OCI-M2 (cell line): ENCODE results near the gene PDE4B.

Source experiments
- DNase-seq: peaks from one replicate; lab custom pipeline; 2025; ENCODE audit not compliant: unreplicated experiment; lab: John Stamatoyannopoulos, UW

Gene PDE4B

DNA sequence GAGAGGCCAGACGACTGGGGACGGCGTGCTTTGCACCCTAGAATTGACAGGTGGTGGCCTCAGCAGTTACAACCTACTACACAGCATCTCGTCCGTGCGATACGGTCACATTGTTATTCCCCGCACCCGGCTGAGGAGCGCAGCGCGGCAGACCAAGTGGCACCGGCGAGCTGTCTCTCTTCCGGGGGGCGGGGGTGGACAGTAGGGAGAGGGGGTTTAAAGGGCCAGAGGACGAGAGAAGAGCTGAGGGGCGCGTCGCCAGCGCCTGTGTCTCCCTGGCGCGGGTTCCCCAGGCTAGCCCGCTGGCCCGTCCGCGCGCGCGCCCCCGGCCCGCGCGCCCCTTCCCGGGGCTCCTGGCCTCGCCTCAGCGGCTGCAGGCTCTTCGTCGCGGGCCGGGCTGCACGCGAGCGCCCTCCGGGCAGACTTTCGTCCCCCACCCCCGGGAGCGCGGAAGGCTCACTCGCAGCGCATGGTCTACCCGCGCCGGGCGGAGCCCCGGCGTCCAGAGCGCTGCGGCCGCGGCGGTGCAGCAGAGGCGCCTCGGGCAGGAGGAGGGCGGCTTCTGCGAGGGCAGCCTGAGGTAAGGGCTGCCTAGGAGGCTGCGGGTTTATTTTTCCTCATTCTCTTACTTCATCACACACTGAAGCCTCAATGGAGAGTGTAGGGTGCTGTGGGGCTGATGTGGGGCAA, at the start of gene PDE4B:
PDE4B (plus strand) TSS at position 227 of the 690 bp plus-strand sequence.
- no peak for DNase-seq

DNA sequence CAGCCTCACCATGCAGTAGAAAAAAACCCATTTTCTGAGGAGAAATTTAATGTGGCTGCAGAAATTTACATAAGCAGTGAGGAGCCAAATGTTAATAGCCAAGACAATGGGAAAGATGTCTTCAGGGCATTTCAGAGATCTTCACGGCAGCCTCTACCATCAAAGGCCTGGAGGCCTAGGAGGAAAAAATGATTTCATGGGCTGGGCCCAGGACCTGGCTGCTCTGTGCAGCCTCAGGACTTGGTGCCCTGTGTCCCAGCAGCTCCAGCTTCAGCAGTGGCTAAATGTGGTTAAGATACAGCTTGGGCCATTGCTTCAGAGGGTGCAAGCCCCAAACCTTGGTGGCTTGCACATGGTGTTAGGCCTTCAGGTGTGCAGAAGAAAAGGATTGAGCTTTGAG, 48.0 kb upstream of the PDE4B start:
- no peak for DNase-seq

DNA sequence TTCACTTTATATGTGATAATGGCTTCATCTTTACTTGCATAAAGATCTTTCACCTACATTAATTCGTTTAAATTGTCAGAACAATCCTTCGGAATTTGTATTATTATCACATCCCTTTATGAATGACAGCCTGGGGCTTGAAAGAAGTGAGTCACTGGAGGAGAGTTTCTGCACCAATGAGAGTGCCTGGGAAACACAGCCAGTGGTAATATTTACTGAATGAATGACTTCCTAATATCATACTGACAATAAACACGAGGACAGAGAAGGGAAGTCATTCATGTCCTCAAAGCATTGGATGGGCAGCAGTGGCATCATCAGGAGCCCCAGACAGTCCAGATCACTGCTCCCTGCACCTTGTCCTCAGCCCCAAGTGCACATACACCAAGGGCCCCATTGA, 40.7 kb upstream of the PDE4B start:
- DNase-seq: no peak

DNA sequence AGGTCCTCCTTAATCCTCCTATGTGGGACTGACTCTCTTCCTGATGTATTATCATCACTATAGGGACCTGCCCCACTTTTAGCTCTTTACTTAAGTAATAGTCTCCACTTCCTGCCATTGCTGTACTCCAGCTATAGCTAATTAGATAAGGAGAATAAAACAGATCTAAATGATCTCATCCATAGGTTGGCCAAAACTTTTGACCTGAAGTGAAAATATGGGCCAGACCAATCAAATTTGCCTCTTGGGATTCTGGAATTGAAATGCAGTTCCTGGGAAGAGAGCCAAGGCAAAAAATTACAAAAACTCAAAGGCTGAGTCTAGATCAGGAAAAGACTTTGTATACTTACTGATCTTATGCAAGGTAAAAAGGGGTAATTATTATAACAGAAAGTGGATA, 36.1 kb upstream of the PDE4B start:
- DNase-seq: no peak

DNA sequence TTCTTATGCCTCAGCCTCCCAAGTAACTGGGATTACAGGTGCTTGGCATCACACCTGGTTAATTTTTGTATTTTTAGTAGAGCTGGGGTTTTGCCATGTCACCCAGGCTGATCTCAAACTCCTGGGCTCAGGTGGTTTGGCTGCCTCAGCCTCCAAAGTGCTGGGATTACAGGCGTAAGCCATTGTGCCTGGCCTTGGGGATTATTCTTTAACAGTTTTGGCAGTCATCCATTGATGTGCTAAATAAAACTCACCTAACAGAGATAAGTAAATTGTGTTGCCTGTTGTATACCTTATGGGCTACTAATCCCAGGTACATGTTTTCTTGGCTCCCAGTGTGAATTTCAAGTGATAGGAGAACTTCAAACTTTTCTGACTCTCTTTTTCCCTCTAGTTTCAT, 35.2 kb upstream of the PDE4B start:
- DNase-seq: no peak

DNA sequence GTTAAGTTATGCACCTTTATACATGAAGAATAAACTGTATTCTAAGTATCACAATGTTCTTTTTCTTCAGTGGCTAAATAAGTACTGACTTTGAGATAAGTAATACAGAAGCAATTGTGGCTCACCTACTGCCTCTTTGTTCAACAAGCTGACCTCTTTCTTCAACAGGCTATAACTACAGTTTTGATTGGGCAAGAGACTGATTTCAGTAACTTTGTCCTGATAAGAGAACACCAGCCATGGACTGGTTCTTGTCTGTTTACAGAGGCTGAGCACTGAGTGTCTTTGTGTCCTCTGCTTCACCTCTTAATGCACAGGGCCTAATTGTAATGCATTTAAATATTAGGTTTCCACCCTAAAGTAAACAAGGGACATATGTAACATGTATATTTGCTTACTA, 34.6 kb upstream of the PDE4B start:
- DNase-seq: no peak

DNA sequence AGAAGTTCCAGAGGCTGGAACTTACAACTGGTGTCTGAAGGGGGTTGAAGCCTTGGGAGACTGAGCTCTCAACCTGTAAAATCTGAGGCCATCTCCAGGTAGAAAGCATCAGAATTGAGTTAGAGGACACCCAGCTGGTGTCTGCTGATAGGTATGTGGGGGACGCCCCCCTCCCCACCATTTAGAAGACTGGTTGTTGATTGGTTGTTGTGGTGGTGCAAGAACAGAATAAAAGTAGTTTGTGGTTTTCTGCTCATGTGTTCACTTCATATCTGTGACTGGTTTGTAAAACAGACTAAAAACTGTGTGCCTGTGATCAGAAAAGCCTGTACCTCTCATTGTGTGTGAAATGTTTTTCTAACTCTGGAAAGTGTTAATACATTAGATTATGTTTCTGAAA, 33.2 kb upstream of the PDE4B start:
- DNase-seq: no peak

DNA sequence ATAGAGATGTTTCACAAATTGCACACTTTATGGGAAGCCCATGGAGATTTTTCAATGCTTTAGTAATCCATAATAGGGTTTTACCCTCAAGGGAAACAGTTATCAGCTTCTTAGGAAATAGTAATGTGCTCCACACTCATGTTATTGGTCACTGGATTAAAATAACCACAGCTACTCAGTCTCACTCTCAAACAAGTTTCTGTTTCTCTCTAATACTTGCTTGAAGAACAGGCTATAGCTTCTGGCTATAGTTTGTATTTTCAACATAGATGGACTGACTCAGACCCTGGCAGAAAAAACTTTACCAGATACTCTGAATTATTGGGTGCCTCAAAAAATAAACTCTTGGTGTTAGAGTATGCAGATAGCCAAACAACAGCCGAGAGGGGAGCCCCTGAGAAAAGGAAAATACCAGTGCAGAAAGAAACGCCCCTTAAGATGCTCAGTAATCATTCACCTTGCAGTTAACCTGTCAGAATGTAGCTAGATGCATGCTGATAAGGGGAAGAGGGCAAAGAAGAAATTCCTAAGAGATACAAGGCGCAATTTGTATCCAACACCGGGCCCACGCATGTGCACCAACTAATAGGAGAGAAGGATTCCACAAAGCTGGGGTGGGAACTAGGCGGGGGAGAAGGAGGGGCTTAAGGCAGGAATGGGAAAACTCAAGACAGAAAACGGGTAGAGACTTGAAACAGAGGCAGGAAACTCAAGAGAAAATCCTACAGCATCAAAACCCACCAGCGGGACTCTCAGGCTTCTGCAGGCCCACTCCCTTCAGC, 30.4 kb upstream of the PDE4B start:
- DNase-seq: no peak

DNA sequence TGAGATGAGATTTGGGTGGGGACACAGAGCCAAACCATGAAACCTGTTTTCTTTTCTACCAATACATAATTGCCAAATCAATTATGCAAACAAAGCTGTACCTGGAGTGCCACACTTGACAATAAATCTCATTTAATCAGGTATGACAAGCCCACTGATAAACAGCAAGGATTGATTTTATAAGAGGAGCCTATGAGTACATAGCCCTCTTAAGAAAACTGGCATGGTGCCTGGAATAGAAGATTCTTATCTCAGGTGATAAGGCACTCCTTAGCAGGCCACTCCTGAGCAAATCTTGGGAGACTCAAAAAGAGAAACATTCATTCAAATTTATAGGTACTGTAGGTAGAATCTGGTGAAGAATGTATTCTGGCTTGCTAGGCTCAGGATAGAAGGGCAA, 28.6 kb upstream of the PDE4B start:
- DNase-seq: no peak

DNA sequence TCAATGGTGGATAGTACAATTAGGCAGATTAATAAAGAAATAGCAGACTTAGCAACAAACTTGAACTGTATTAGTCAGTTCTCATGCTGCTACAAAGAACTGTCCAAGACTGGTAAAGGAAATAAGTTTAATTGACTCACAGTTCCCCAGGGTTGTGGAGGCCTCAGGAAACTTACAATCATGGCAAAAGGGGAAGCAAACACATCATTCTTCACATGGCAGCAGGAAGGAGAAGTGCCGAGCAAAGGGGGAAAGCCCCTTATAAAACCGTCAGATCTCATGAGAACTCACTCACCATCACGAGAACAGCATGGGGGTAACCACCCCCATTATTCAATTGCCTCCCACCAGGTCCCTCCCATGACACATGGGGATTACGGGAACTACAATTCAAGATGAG, 27.1 kb upstream of the PDE4B start:
- DNase-seq: no peak

DNA sequence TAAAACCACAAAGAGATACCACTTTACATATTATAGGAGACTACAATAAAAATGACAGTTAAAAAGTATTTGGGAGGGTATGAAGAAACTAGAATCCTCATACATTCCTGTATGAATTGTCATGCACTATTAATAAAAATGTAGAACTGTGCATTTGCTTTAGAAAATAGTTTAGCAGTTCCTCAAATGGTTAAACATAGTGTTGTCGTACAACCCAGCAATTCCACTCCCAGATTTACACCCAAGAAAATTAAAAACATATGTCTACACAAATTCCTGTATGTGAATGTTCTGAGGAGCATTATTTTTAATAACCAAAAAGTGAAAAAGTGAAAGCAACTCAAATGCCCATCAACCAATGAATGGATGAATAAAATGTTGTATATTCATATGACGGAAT, 23.1 kb upstream of the PDE4B start:
- DNase-seq: no peak

DNA sequence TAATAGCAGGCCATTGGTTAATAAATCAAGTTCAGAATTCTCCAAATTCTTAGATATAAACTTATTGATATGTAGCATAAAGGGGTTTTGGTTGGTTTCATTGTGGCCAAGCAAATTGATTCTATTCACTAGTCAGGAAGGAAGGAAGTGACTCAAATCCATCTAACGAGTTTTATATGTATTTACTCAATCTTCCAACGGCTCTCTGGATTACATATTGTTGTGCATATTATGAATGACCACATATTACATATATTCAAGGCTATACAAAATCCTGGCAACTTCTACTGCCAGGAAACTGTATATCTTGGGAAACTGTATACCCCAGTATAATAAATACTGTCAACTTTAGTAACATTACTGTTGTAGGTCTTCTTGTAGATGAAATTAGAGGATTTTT, 20.1 kb upstream of the PDE4B start:
- DNase-seq: no peak

DNA sequence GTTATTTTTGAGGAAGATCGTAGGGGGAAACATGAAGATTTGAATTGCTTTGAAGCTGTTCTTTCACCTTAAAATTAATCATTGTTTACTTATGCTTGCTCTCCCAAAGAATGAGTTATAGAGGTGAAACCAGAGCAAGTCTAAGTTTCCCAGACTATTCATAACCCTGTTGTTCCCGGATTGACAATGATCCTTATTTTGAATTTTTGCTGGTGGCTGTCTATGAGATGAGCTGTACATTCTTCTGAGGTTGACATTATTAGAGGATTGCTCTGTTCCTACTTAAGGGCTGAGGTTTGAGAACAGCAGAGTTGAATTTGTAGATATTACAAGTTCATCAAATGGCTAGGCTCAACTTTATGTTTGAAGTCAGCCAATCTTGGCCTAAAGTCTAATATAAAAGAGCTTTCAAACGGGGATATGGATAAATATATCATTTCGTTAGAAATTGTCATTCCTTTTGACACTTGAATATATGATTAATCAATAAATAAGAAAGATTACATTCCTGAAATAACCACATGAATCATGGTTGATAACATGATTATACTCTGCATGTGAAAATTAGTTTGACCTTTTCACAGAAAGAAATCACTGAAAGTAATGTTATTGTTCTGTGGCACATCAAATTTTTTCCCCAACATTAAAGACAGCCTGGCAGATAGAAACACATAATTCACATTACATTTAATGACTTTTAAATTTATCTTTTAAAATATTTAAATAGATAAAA, 19.1 kb upstream of the PDE4B start:
- no peak for DNase-seq

DNA sequence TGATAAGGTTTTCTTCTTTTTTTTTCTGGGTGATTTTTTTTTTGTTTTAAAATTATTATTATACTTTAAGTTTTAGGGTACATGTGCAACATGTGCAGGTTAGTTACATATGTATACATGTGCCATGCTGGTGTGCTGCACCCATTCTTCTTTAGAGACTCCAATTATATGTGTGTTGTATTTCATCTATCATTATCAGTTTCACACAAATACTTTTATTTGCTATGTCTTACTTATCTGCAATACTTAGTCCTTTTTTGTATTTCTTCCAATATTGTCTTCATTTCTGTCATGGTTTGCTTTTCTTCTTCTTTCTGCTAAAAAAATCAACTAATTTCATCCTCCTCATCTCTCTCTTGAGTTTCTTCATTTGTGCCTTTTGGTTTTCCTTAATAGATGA, 3.9 kb upstream of the PDE4B start:
- DNase-seq: no peak

DNA sequence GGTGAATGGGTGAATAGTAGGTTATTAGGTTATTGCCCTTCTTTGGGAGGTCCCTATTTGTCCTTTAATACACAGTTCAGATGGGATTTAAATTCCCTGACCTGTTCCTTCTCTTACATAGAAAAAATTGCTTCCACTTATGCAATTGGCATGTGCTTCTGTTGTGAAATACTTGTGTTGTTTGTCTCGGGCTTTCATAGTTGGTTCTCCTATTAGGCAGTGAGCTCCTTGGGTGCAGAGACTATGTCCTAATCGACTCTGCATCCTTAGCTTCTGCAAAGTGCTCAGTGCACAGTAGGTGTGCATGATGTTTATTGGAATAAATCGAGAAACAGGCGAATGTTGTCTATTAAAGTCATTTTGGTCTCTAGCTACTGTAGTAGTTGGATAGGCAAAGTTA, 1.3 kb upstream of the PDE4B start:
- DNase-seq: no peak

DNA sequence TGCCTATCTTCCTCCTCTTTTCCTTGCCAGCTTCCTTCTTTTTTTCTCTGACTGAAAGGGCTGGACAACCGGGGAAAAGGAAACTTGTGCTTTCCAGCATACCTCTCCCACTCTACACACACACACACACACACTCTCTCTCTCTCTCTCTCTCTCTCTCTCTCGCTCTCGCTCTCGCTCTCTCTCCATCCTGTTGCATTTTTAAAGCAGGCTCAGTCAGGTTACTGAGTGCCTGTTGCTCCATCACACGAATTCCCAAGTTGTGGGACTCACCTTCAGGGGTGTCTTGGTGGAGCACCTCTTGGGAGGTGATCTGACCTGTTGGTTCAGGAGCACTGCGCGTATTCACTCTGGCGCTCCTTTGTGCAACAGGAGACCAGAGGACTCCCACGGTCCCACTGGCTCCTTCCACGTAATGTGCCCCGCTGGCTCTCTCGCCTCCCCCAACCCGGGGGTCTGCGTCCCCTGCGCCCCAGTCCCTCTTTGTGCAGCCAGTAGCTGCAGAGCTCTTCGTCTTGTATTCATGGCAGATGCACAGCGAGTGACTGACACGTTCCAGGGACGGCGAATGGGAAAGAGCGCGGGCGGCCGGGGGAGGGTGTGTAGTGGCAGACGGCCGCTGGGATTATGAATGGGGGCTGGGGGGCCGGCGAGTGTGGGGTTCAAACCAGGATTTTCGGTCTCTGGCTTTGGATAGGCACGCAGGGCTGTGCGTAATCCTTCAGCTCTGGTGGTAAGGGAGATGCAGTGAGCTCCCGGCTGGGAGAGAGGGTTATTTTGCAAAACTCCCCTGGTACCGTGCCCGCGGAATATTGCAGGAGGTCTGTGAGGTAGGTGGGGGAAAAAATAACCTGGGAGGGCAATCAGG, 660 bp upstream of the PDE4B start:
- no peak for DNase-seq

DNA sequence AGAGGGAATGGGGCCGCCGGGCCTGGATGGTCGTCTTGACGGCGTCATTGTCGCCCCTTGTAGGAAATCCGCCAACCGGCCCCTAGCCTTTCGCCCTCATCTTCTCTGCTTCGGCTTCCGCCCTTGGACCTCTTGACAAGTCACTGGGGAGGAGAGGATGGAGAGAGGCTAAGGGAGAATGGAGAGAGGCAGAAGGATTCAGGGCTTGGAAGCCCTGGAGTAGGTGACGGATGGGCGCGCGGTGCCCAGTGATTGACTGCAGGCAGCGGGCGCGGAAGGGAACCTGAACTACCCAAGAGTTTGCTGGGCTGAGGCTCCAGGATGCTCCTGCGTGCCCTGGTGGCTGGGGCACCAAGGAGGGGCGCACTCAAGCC, 651 bp downstream of the PDE4B start:
- no peak for DNase-seq

DNA sequence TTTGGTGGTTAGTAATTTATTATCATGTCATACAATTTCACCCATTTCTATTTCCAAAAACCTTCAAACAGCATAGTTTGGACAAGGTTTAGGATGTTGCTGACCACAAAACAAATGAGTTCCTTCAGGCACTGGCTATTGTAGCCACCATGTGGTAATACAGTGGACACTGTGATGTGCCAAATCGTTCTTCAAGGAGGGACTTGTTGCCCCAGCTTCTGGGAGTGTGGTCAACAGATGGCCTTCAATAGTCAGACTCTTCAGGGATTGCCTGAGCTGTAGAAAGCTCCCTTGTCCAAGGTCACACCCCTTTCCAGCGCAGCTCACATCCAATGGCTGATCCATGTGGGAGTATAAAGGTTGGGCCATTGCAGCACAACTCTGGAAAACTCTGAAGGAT, 2.6 kb downstream of the PDE4B start:
- no peak for DNase-seq

DNA sequence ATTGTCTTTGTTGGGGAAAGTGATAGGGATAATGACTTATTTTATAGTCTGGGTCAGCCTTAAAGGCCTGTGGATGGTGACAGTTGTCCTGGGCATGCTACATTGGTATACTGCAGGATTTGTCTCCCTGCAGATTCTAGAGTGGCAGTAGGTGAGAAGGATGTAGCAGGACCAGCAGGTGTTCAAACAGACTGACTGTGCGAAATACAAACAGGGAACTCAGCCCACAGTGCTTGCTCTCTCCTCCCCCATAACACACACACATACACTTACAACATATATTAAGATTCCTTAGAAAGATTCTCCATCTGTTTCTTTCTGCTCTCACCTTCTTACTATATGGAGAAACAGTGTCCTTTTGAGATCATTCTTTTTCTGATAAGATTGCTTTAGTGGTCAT, 6.9 kb downstream of the PDE4B start:
- DNase-seq: no peak

DNA sequence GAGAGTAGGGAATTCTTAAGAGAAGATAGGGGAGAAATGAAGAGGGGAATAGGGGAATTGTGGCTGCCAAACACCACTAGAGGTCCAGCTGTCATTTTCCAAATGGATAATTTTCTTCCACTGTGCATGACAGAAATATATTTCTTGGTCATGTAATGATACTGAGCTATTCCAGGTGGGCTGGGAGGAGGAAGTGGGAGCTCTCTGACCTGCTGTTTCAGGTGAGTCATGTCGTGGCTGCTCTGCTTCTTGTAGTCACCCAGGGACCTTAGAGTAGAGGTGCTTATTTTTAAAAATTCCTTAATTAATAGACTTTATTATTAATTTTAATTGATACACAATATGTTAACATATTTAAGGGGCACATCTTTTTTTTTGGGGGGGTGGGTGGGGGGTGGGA, 11.9 kb downstream of the PDE4B start:
- no peak for DNase-seq

DNA sequence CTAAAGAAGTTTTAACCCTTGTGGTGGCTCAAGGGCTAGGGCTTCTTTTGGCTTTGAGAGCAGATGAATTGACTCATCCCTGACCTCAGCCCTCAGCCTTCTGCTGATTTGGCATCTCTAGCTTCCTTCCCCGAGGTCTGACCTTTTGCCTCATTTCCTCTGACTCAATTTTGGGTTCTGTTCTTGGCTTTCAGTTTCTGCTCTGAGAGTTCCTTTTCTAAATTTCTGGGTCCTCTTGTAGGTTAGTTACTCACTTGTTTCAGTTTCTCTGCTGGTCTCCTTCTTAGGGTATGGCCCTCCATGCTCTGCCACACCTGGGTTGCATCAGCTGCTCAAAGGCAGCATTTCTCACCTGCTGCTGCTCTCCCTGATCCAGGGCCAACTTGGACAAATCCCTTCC, 19.4 kb downstream of the PDE4B start:
- no peak for DNase-seq
